Stimulated activated CD4-positive, alpha-beta T cell treated with anti-CD3 and anti-CD28 coated beads, Interleukin-4, amount 100 ng/mL, for 1 hour (primary cell): ENCODE results near the gene PCBP3.

Experiments
- DNase-seq: peaks from one replicate; pipeline ENCODE4 v3.0.0-alpha.2; 2020

PCBP3 gene

GRCh38 chr21:45764792-45765191 lies 121.3 kb downstream of the PCBP3 start:
- no peak for DNase-seq

GRCh38 chr21:45765375-45765774 lies 121.8 kb downstream of the PCBP3 start:
- DNase-seq = no peak

GRCh38 chr21:45766055-45766454 lies 122.5 kb downstream of the PCBP3 start:
- DNase-seq = no peak

DNA sequence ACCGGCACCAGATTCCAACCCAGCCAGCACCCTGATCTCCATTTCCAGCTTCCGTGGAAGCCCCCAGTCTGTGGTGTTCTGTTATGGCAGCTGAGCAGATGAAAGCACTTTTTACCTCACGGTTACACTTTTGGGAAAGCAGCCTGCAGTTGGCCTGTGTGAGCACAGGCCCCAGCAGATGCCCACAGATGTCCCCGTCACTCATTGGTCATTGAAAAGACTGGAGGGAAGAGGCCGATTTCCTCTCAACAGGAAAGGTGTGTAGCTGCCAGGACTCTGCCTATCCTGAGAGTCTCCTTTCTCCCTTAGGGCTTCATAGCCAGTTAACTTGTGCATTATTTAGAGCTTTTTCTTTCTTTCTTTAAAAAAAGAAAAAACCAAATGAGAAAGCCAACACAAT lies 123.0 kb downstream of the PCBP3 start:
- DNase-seq = no peak

DNA sequence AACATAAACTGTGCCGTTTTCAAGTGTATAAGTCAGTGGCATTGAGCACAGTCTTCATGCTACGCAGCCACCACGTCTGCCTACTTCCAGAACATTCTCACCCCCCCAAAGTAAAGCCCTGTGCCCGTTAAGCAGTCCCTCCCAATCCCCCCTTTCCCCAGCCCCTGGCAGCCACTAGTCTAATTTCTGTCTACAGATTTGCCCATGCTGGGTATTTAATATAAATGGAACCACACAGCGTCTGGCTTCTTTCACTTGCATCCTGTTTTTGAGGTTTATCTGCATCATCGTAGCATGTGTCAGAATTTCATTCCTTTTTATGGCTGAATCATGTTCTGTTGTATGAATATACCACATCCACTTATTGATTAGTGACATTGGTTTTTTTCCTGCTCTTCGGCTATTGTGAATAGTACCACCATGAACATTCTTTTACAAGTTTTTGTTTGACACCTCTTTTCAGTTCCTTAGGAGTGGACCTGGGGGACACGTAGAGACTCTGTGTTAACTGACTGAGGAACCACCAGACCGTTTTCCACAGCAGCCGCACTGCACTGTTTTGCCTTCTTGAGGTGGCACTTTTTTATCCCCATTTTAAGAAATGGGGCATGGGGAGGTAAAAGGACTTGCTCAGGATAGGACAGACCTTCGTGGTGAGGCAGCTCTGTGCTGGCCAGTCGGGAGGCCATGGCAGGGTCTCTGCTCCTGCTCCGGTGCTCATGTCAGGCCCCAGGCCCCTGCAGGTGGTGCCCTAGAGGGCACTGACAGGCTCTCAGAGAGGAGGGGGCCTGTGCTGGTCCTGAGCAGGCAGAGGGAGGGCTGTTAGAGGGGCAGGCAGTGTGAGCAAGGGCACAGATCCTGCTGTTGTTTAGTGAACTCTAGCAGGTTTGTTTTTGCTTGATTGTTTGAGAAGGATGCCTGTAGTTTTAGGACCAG lies 123.8 kb downstream of the PCBP3 start:
- no peak for DNase-seq

DNA sequence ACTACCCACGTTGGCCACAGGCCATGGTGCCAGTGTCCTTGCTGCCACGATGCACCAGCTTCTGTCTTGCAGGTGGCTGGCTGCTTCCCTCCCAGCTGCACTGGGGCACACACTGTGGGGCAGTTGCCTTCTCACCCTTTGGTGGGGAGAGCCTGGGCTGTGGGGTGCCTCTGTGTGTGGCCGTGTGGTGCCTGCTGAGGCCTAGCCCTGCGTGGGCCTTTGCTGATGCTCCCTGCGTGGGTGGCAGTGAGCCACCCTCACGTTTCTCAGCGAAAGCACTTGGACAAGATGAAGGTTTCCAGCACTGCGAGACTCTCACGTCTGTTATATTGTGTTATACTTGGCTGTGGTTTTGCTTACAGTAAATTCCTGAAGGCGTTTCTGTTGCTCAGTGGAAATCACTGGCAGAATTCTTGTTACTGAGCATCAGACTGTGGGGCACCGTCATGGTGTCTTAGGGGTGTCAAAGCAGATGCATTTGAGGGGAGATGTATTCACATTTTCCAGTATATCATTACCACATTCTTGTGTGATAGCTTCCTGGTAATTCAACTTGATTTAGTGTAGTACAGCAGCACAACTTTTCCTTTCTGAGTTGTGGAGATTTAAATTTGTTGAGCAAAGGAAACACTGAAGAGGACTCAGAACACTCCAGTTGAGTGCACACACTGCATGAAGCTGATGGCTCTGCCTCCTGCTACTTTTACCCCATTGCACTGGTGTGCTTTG lies 124.7 kb downstream of the PCBP3 start:
- peak; percentile 49 for DNase-seq

GRCh38 chr21:45768740-45769048 lies 125.2 kb downstream of the PCBP3 start:
- peak; percentile 23 for DNase-seq

DNA sequence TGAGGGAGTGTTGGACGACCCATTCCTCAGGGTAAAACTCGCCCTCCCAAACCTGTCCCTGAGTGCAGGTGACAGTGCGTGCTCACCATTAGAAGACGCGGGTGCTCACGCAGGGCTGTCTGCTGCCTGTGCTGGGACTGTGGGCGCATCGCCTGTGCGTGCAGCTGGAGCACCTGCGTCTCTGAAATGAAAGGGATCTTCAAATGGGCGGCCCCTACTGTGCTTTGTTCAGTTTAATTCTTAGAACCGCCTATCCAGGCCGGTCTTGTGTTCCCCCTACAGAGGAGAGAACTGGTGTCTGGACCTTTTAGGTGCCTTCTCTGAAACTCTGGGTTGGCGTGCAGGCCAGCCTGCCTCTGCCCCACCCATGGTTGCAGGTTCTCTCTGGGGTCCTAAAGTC lies 125.8 kb downstream of the PCBP3 start:
- peak; percentile 19 for DNase-seq

DNA sequence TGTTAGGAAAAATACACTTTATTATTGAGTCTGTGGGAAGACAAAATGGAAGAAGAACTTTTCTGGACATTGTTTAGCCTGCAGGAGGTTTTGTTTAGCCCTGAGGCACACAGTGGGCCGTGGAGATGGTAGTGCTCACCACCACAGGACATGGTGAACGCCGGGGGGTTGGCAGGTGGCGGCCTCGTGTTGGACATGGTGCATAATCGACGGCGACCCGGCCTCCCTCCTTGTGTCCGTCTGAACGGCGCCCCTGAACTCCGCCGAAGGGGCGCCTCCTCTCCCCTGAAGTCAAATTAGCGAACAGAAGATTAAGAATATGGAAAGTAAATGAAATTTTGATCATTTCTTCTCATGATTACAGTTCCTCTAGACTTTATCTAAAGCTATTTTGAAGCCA lies 126.4 kb downstream of the PCBP3 start:
- no peak for DNase-seq

- DNase-seq = no peak
Measured at GRCh38 chr21:45772180-45772579, 128.7 kb downstream of the PCBP3 start.

DNA sequence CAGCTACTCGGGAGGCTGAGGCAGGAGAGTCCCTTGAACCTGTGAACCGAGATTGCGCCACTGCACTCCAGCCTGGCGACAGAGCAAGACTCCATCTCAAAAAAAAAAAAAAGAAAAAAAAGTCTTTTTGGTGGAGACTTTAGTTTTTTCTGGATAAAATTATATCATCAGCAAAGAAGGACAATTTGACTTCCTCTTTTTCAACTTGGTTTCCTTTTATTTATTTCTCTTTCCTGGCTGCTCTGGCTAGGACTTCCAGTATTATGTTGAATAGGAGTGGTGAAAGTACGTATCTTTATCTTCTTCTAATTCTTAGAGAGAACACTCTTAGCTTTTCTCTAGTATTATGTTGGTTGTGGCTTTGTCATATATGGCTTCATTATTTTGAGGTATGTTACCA lies 130.8 kb downstream of the PCBP3 start:
- no peak for DNase-seq

- no peak for DNase-seq
Measured at GRCh38 chr21:45776971-45777370, 133.4 kb downstream of the PCBP3 start.

DNA sequence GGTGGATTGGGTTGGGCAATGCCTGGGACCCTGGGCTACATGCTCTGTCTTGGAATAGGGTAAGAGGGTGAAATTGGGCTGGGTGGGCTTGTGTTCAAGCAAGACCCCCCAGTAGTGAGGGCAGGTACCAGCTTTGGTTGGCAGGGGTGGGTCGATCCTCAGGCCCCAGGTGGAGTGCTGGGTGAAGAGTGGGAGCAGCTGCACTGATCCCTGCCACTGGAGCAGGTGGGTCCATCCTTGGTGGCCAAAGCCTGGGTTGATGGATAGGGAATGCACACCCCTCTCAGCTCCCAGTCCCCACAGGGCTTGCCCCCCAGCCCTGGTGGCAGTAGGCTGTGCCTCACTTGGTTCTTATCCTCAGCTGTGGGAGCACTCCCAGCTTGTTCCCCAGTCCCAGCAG lies 135.2 kb downstream of the PCBP3 start:
- DNase-seq = no peak

GRCh38 chr21:45779226-45779625 lies 135.7 kb downstream of the PCBP3 start:
- no peak for DNase-seq

GRCh38 chr21:45780647-45781046 lies 137.1 kb downstream of the PCBP3 start:
- DNase-seq = no peak

- no peak for DNase-seq
Measured at GRCh38 chr21:45781741-45782140, 138.2 kb downstream of the PCBP3 start.

DNA sequence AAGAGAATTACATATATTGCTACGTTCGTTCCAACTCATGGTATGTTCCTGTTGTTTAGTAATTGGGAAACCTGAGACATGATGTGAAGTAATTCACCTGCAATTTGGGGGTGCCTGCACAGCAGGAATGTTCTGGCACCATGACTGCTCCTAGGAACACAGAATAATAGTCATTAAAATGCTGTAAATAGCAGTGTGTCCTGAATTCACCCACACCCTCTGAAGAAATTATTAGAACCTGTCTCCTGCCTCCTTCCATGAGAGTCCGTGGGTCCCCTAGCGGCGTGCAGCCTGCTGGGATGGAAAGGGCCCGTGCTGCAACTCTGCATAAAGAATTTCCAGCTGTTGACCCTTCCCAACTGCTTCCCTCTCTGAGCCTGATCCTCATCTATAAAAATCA lies 143.1 kb downstream of the PCBP3 start:
- DNase-seq = no peak

DNA sequence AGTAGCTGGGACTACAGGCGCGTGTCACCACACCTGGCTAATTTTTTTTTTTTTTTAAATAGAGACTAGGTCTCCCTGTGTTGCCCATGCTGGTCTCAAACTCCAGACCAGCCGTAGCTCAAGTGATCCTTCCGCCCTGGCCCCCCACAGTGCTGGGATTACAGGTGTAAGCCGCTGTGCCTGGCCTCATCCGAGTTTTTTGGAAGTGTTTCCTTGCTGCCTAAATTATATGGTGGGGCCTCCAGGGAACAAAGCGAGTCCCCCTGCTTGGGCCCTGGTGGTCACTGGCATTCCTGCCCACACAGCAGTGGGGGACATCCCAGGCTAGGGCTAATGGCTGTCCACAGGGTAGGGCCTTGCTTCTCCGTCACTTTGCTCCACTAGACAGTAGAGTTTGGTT lies 143.8 kb downstream of the PCBP3 start:
- DNase-seq = no peak

GRCh38 chr21:45788198-45788597 lies 144.7 kb downstream of the PCBP3 start:
- no peak for DNase-seq

DNA sequence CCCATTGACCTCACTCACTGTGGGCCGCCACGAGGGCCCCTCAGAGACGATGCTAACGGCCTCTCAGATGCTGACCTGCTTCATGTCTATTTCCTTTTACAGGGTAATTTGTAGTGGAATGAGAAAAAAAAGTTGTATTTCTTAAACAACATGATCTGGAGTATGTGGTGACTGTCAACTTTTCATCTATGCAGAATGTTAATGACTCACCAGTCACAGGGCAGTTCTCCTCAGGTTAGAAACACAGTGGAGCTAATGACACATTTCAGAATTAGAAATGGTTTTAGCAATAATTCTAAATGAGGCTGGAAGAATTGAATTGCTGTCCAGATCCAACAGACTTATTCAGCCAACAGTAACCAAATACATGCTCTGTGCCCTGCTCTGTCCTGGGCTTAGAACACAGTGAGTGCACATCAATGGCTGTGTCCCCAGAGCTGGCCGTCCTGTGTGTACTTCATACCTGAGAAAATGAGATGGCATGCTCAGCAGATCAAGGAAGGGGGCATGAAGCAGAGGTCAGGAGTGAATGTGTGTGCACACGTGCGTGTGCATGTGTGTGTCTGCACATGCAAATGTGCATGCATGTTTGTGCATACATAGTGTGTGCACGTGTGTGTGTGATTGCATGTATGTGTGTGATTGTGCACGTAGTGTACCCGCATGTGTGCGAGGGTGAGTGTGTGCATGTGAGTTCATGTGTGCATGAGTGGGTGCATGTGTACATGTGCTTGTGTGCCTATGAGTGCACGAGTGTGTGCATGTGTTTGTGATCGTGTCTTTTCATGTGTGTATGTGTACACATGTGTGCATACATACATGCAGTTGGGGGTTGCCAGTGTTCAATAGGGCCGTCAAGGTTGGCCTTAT lies 145.3 kb downstream of the PCBP3 start:
- no peak for DNase-seq

DNA sequence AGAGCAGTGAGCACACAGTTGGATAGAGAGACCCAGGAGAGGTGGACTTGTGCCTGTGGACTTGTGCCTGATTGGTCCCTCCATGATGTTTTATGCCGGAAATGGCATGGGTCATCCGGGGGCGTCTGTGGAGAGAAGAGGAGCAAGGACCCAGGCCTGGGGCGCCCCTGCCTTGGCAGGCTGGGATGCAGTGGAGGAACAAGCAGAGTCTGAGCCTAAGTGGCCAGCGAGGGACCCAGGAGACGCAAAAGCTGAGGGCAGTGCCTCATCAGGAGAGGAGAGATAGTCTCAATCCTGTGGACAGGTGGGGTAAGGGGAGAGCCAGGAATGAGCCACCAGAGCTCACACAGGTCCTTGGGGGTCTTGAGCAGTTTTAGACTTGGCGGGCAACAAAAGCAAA lies 146.9 kb downstream of the PCBP3 start:
- no peak for DNase-seq

DNA sequence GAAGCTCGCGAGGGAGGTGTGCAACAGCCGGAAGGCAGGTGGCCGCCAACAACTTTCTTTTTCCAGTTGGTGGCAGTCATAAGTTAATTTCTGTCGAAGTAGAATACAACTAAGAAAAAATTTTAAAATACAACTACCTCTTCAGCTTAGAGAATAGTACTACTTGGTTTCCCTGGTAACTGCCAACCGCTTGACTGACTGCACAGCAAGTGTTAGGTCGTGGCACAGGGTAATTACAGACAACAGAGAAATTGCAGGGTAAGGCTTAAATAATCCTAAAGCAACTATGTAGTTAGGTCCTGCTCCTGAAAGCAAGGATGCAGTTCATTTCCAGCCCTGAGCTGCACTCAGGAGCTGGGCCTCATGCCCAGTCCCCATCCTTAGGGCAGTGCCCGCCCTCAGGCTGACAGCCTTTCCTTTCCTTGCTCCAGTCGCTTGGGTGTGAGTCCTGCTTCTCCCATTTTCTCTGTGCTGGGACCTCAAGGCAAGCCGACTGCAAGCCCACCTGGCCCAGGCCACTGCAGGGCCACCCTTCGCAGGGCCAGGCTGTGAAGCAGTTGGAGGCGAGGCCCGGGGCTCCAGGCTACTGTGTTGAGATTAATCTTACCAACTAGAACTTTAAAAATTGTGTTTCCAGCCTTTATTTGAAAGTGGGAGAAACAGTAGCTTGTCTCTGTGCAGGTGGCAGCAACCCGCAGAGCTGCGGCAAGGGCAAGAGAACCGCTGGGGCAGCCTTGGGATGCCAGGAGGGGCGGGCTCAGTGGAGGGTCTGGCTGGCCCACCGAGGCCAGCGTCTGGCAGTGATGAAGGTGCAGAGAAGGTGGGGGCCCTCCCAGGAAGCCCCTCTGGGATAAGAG lies 148.3 kb downstream of the PCBP3 start:
- DNase-seq = no peak
